ENCODE results near the gene ROS1. TPM values are rescaled to one million over a fixed set of nuclear protein-coding genes. Genes with fewer than 3 reads are reported as not detected.

The ROS1 gene
- total RNA-seq, 4 donors from 2014 or later = under 0.01 to 0.06 TPM; not detected in 2

DNA sequence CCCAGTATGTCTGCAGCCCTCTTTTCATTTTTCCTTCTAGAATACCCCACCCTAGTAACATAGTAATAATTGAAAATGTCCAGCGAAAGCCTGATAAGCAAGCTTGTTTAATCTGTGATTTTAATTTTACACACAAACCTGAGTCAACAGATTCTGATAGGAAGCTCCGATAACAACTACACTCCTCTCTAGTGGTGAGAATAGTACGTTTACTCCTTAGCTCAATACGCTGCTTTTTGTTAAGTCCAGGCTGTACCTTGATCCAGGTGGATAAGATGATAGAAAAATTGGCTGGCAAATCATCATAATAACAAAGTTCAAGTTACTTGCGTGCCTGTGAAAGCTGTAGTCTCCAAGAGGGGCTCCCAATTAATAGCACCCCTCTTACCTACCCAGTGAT lies 31.3 kb upstream of the ROS1 start:
- intact Hi-C loops (cut with DNase I) = no loop called here
- WGBS = 93% methylated on average over 5 of the region's 5 CpGs

DNA sequence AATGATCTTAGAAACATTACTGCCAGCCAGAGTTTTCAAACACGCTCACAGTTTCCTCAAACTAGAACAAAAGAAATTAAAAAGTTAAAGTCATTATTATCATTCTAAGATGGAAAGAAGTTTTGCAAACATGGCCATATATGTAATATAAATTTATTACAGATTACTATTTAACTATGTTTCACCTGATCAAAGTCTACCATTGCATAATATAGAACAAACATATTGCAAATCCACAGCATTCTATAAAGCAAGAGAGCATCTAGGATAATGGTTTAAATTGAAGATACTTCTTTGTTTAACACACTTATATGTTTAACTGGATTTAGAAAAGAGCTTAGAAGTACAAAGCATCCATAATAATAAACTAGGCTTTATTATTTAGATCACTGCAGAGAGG lies 30.5 kb upstream of the ROS1 start:
- WGBS = 87% methylated on average over 1 of the region's 1 CpG
- no peak overlapping the region for H3K27ac ChIP-seq (replicated peaks in 1 of 4)
- H3K4me3 ChIP-seq = no peak overlapping the region
- no peaks in the 10 kb centered on the region for H3K9me3 ChIP-seq
- DNase-seq (ENCODE audit: extremely low spot score) = no peak
- intact Hi-C loops (cut with DNase I) = no loop called here
- no peaks in the 10 kb centered on the region for H3K36me3 ChIP-seq
- H3K4me1 ChIP-seq = no peaks in the 10 kb centered on the region
- H3K27me3 ChIP-seq = no peaks in the 10 kb centered on the region
- TF ChIP-seq POLR2AphosphoS5 (IDR thresholded peaks at IDR 0.05) (no peak), POLR2A (IDR thresholded peaks at IDR 0.05; ENCODE audit: low read depth) (no peak), EP300 (IDR thresholded peaks at IDR 0.05) (no peak)
- TF ChIP-seq, protein P1, sequence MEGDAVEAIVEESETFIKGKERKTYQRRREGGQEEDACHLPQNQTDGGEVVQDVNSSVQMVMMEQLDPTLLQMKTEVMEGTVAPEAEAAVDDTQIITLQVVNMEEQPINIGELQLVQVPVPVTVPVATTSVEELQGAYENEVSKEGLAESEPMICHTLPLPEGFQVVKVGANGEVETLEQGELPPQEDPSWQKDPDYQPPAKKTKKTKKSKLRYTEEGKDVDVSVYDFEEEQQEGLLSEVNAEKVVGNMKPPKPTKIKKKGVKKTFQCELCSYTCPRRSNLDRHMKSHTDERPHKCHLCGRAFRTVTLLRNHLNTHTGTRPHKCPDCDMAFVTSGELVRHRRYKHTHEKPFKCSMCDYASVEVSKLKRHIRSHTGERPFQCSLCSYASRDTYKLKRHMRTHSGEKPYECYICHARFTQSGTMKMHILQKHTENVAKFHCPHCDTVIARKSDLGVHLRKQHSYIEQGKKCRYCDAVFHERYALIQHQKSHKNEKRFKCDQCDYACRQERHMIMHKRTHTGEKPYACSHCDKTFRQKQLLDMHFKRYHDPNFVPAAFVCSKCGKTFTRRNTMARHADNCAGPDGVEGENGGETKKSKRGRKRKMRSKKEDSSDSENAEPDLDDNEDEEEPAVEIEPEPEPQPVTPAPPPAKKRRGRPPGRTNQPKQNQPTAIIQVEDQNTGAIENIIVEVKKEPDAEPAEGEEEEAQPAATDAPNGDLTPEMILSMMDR (IDR thresholded peaks at IDR 0.05) = no peak

More for the DNA sequence above, 31.3 kb upstream of the ROS1 start:
- Histone ChIP-seq H3K9me3 (no peaks in the 10 kb centered on the region), H3K27ac (replicated peaks in 1 of 4) (no peak overlapping the region), H3K4me3 (no peak overlapping the region), H3K27me3 (no peaks in the 10 kb centered on the region), H3K4me1 (no peaks in the 10 kb centered on the region), H3K36me3 (no peaks in the 10 kb centered on the region)
- TF ChIP-seq POLR2A (IDR thresholded peaks at IDR 0.05; ENCODE audit: low read depth) (no peak), EP300 (IDR thresholded peaks at IDR 0.05) (no peak), POLR2AphosphoS5 (IDR thresholded peaks at IDR 0.05) (no peak)
- TF ChIP-seq, protein P1 (IDR thresholded peaks at IDR 0.05) = no peak
- DNase-seq (ENCODE audit: extremely low spot score) = no peak

DNA sequence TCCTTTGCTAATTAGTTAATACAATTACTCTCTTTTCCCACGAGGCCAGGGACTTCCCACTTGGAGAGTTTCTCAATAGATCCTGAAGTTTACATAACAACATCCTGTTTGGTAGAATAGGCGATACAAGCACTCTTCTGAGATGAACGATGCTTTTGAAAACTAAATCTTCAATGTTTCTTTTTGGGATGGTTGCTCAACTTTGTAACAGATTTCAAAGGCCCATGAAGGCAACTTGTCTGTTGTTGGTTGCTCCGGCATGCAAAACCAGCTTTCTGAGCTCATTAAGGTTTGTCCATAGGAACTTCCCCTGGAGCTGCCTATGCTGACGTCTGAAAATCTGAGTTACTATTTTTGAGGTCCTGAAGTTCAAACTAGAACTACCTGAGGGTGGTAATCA lies 25.9 kb upstream of the ROS1 start:
- WGBS = 46% methylated on average over 5 of the region's 5 CpGs
- intact Hi-C loops (cut with DNase I) = no loop called here

DNA sequence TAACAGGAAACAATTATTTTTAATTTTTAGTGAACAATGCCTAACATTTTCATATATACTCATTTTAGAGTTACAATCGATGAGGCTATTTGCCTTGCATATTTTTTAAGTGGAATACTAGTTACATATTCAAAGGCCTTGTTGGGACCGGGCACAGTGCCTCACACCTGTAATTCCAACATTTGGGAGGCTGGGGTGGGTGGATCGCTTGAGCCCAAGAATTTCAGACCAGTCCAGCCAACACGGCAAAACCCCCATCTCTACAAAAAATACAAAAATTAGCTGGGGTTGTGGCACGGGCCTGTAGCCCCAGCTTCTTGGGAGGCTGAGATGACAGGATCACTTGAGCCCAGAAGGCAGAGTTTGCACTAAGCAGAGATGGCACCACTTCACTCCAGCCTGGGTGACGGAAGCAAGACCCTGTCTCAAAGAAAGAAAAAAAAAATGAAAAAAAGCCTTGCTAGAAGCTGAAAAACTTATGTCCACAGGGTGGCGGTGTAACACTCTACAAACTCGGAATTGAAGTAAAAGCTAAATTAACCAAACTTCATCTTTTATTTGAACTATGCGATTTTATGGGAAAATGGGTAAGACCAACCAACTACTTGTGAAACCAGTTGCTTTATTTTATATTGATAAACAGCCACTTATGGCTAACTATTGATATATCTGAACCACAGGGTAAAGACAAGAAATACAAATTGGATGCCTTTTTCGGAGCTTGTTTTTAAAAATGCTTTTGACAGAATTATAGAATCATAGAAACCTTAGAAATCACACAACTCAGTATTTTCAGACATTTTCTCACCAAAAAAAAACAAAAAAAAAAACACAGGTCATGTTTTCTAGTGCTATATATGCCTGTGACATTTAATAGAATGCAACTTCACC lies 24.1 kb upstream of the ROS1 start:
- H3K27ac ChIP-seq (replicated peaks in 1 of 4) = no peak overlapping the region
- 37% methylated on average over 10 of the region's 10 CpGs for WGBS
- intact Hi-C loops (cut with DNase I) = loop anchor here (1.0 to 10.0 kb wide), 2 partner anchors 105 to 107 kb away; no protein-coding TSS in a partner anchor
- TF ChIP-seq POLR2AphosphoS5 (IDR thresholded peaks at IDR 0.05) (no peak), POLR2A (IDR thresholded peaks at IDR 0.05; ENCODE audit: low read depth) (no peak), EP300 (IDR thresholded peaks at IDR 0.05) (no peak)
- TF ChIP-seq, protein P1 (IDR thresholded peaks at IDR 0.05) = peak; percentile 57 to 76 (median 74)
- H3K4me3 ChIP-seq = no peak overlapping the region
- H3K36me3 ChIP-seq = no peaks in the 10 kb centered on the region
- peaks cover 0 to 37% (median 0%) of the 10 kb centered on the region in 4 donors for H3K27me3 ChIP-seq
- peaks cover 0 to 5% (median 1%) of the 10 kb centered on the region in 4 donors for H3K4me1 ChIP-seq
- no peak for DNase-seq (ENCODE audit: extremely low spot score)
- H3K9me3 ChIP-seq = no peaks in the 10 kb centered on the region

More for the DNA sequence above, 25.9 kb upstream of the ROS1 start:
- H3K27ac ChIP-seq (replicated peaks in 1 of 4) = no peak overlapping the region
- peaks cover 0 to 5% (median 1%) of the 10 kb centered on the region in 4 donors for H3K4me1 ChIP-seq
- peaks cover 0 to 29% (median 0%) of the 10 kb centered on the region in 4 donors for H3K27me3 ChIP-seq
- no peaks in the 10 kb centered on the region for H3K9me3 ChIP-seq
- no peak for DNase-seq (ENCODE audit: extremely low spot score)
- no peak overlapping the region for H3K4me3 ChIP-seq
- TF ChIP-seq POLR2A (IDR thresholded peaks at IDR 0.05; ENCODE audit: low read depth) (no peak), POLR2AphosphoS5 (IDR thresholded peaks at IDR 0.05) (no peak), EP300 (IDR thresholded peaks at IDR 0.05) (no peak)
- TF ChIP-seq, protein P1 (IDR thresholded peaks at IDR 0.05) = no peak
- no peaks in the 10 kb centered on the region for H3K36me3 ChIP-seq
